T-helper 2 cell treated with Interferon-gamma antibody and Interleukin-4, amounts not matched to agents 100 ng/mL and 5 ng/mL, for 36 hours (primary cell): ENCODE measurements around the gene ARRDC1. TPM values are rescaled to one million over a fixed set of nuclear protein-coding genes. Genes with fewer than 3 reads are reported as not detected.
"Not testable (repeated sequence)": the region's sequence is repeated elsewhere in the genome, so short reads cannot be mapped to it uniquely, and the experiment has no call there.

ENCODE experiments used
- intact Hi-C: fragments of 100-400 bp; cut with micrococcal nuclease; formaldehyde crosslinking; loops from one replicate; pipeline ENCODE4 v1.15.1; 2023
- total RNA-seq: library from RNA; stranded (reverse); gene quantifications from 2 replicates; pipeline ENCODE4 v1.2.3, GENCODE V29; 2022

Gene ARRDC1
- total RNA-seq, 1 donor from 2014 or later, result 67.4 TPM

DNA sequence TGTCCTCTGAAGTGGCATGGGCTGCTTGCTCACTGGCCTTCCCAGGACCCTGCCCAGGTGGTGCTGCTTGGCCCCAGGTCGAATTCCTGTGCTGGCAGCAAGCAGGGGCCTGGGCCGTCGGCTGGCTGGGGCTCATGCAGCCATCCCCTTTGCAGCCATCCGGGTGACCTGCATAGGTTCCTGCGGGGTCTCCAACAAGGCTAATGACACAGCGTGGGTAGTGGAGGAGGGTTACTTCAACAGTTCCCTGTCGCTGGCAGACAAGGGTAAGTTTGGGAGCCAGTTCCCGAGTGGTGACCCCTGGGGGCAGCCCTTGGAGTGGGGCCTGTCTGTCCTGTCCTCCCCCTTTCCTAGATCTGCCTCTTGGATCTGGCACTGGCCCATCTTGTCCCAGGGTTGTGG, 7.3 kb downstream of the ARRDC1 start:
- intact Hi-C loops, result no loop called here

- intact Hi-C loops, result no loop called here
Observed at GRCh38 chr9:137613259-137613658, 7.8 kb downstream of the ARRDC1 start.

- intact Hi-C loops, result no loop called here
Observed at GRCh38 chr9:137613738-137614523, 8.4 kb downstream of the ARRDC1 start.

DNA sequence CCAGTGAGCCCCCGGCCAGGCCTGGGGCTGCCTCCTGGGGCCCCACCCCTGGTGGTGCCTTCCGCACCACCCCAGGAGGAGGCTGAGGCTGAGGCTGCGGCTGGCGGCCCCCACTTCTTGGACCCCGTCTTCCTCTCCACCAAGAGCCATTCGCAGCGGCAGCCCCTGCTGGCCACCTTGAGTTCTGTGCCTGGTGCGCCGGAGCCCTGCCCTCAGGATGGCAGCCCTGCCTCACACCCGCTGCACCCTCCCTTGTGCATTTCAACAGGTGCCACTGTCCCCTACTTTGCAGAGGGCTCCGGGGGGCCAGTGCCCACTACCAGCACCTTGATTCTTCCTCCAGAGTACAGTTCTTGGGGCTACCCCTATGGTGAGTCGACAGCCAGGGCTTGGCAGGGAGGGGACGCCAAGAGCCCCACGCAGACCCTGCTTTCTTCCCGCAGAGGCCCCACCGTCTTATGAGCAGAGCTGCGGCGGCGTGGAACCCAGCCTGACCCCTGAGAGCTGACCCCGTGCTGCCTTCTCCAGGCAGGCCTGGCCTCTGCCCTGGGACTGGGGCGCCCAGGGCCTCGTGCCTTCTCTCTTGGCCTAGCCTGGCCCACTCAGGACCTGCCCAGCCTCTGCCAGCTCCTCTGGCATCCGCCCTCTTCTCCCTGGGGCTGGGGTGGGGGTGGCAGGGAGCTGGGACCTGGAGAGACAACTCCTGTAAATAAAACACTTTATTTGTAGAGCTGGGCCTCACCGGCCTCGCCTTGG, 9.3 kb downstream of the ARRDC1 start:
- intact Hi-C loops, result no loop called here

GRCh38 chr9:137615387-137615871, 9.9 kb downstream of the ARRDC1 start:
- intact Hi-C loops, result no loop called here

DNA sequence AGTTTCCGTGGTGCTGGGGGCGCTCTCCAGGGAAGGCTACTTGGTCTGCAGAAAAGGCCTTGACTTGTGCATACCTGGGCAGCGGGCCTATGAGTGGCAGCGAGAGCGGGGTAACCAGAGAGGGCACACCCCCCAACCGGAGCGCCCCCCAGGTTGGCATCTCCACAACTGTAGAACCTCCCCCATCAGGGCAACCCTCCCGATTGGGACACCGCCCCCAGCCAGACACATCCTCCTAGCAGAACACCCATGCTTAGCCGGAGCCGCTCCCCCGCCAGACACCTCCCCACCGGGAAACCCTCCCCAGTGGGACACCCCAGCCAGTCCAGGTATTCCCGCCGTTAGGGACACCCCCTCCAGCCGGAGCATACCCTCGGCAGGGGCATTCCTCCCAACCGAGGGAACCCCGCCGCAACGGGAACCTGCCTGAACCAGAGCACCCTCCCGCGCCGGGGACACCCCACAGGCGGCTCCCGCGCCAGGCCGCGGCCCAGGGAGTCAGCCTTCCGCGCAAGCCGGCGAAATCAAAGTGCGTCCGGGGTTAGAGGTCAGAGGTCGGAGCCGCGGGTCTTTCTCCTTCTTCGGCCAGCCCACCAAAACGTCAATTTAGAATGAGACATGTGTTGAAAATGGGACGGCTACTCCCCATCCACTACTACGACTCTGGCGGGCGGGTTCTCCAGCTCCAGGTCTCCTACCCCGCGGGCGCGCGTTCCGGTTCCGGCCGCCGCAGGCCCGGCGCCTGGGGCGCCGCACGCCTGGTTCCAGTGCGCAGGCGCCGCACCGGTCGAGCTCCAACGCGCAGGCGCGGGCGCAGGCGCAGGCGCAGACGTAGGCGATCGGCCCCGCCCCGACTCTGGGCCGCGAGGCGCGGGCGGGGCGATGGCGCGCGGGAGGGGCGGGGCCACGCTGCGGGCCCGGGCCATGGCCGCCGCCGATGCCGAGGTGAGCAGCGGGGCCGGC, 12.9 kb downstream of the ARRDC1 start, which contains the start of gene EHMT1:
Gene EHMT1, plus strand, starts transcription at position 901 of the 963 bp plus-strand sequence. Its CDS starts 24 bp downstream, at position 925.
- intact Hi-C loops, result loop anchor here (1.0 kb wide), 5 partner anchors 10 to 40 kb away; partner anchors contain the start of genes ARRDC1, DPH7 and ZMYND19

DNA sequence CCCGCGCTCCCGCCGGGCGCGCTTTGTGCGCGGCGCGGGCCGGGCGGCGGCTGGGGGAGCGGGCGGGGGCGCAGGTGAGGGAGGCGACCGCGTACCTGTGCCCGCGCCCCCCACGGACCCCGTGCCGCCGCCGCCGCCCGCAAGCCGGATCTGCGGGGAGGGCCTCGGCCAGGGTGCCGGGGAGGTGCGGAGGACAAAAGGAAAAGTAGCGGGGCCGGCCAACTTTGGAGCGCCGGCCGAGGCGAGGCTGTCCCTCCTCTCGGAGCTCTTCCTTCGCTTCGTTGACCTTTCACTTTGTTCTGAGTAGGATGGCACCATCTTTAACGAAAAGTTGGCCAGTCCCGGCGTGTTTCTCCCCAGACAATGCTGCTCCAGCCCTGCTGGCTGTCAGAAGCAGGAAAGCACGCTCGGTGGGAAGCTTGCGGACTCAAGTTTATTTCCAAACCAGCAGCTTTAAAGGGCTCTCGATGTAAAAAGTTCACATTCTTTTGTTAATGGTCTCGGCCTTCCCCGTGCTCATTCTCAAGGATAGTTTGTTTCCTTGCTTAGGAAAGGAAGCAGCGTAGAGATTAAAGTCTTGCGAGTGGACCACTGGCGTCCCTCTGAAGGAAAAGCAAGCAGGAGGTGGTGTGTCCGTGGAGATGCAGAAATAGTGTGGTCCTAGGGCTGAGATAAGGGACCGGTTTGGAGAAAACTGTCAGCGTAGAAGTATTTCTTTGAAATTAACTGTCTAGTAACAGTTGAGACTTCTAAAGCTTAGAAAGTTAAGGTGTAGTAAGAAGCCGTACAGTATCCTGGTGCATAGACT, 14.0 kb downstream of the ARRDC1 start:
- intact Hi-C loops, result loop anchor here (1.0 kb wide), 3 partner anchors 9 to 29 kb away; partner anchors contain the start of gene ZMYND19

- intact Hi-C loops, result no loop called here
Observed at GRCh38 chr9:137620048-137620405, 14.5 kb downstream of the ARRDC1 start.

DNA sequence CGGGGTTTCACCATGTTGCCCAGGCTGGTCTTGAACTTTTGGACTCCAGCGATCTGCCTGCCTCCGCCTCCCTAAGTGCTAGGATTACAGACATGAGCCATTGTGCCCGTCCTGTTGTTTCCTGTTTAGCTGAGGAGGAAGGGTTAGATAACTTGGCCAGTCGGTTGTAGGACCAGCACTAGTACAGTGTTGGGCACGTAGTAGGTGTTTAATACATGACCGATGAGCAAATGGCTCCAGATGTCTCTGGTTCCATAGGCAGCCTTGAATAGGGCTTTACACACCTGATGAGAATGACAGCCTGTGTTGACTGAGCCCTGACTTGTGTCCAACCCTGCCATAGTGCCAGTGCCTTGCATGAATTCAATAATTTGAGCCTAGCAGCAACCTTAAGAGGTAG, 15.1 kb downstream of the ARRDC1 start:
- intact Hi-C loops, result no loop called here

DNA sequence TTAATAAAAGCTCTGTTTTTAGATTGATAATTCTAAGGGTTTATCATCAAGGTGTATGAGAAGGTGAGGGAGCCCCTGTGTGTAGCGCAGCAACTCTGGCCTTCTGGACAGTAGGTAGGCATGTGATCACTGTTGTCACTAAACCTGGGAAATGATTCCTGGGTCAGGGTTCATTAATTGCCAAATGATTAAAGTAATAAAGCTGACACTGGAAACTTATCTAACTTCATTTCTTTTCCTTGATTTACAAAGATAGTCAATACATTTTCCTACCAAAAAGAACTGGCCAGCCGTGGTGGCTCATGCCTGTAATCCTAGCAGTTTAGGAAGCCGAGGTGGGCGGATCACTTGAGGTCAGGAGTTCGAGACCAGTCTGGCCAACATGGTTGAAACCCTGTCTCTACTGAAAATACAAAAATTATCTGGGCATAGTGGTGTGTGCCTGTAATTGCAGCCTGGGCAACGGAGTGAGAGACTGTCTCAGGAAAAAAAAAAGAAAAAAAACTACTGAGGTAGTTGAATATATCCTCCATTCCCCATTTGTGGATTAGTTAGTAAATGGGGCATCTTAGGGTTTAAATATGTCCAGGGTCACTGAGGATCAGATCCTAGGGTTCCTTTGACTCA, 15.8 kb downstream of the ARRDC1 start:
- intact Hi-C loops, result no loop called here

GRCh38 chr9:137622211-137622610, 16.7 kb downstream of the ARRDC1 start:
- intact Hi-C loops, result not testable (repeated sequence)

- intact Hi-C loops, result no loop called here
Observed at GRCh38 chr9:137626464-137626863, 21.0 kb downstream of the ARRDC1 start.

DNA sequence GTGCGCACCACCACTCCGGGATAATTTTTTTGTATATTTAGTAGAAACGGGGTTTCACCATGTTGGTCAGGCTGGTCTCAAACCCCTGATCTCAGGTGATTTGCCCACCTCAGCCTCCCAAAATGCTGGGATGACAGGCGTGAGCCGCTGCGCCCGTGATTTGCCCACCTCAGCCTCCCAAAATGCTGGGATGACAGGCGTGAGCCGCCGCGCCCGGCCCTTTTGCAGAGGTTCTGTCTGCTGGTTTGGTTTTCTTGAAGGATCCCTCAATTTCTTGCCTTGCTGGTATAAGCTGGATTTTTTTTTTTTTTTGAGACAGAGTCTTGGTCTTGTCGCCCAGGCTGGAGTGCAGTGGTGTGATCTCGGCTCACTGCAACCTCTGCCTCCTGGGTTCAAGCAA, 21.9 kb downstream of the ARRDC1 start:
- intact Hi-C loops, result not testable (repeated sequence)

- intact Hi-C loops, result no loop called here
Observed at GRCh38 chr9:137630126-137630525, 24.6 kb downstream of the ARRDC1 start.

GRCh38 chr9:137630679-137631078, 25.2 kb downstream of the ARRDC1 start:
- intact Hi-C loops, result no loop called here

GRCh38 chr9:137631345-137632229, 26.1 kb downstream of the ARRDC1 start:
- intact Hi-C loops, result no loop called here

GRCh38 chr9:137632230-137633161, 27.0 kb downstream of the ARRDC1 start:
- intact Hi-C loops, result no loop called here

- intact Hi-C loops, result no loop called here
Observed at GRCh38 chr9:137634016-137634415, 28.5 kb downstream of the ARRDC1 start.
